Heart right ventricle (tissue), 16 donors: ENCODE measurements around the gene ING2. TPM values are rescaled to one million over a fixed set of nuclear protein-coding genes. Genes with fewer than 3 reads are reported as not detected.

Experiments
- ATAC-seq, 8 donors: fragments of 200-7000 bp; cut with Tn5 transposase; one replicate each; pipeline ENCODE4 v1.9.1; 2020; ENCODE audit warnings: mild to moderate bottlenecking in 8 of 8, moderate library complexity in 8 of 8, moderate number of reproducible peaks in 1 of 8
- DNase-seq, 2 donors: peaks; one replicate each; pipeline ENCODE4 v3.0.0-alpha.2; 2020
- H3K27ac ChIP-seq, 10 donors: fragments of 200-600 bp; sonication (generic) in 2 of 10; one replicate each; pipeline versions ENCODE4 v1.5.0 to v1.8.0; 2020 to 2022; ENCODE audit warnings: mild to moderate bottlenecking in 3 of 10
- H3K27me3 ChIP-seq, 7 donors: fragments of 200-600 bp; one replicate each; pipeline ENCODE4 v1.8.0; 2021 to 2022; ENCODE audit warnings: mild to moderate bottlenecking in 2 of 7
- H3K36me3 ChIP-seq, 9 donors: fragments of 200-600 bp; sonication (generic) in 1 of 9; one replicate each; pipeline versions ENCODE4 v1.5.0 to v1.8.0; 2020 to 2022; ENCODE audit warnings: mild to moderate bottlenecking in 2 of 9
- H3K4me1 ChIP-seq, 9 donors: fragments of 200-600 bp; sonication (generic) in 1 of 9; one replicate each; pipeline versions ENCODE4 v1.5.0 to v1.8.0; 2020 to 2022; ENCODE audit warnings: mild to moderate bottlenecking in 4 of 9
- H3K4me3 ChIP-seq, 10 donors: fragments of 200-600 bp; sonication (generic) in 2 of 10; one replicate each; pipeline versions ENCODE4 v1.5.0 to v1.8.0; 2020 to 2022; ENCODE audit warnings: mild to moderate bottlenecking in 7 of 10, moderate library complexity in 2 of 10
- H3K9me3 ChIP-seq, 11 donors: fragments of 200-600 bp in 10 of 11; sonication (generic) in 2 of 11; one replicate each; pipeline versions ENCODE4 v1.5.0 to v1.8.0; 2013 to 2022; ENCODE audit warnings: mild to moderate bottlenecking in 2 of 11, control low read depth in 1 of 11, moderate library complexity in 1 of 11
- CTCF ChIP-seq, 9 donors: fragments of 200-600 bp; sonication (generic) in 2 of 9; IDR thresholded peaks; one replicate each; pipeline versions ENCODE4 v1.5.0 to v1.8.0; 2021 to 2022; ENCODE audit warnings: antibody characterized with exemption in 9 of 9, mild to moderate bottlenecking in 5 of 9, moderate library complexity in 1 of 9
- WGBS, 2 donors: extraction: QIAGEN DNeasy Blood & Tissue Kit; methylation state at CpG; one replicate each; pipeline ENCODE4 v1.1.7; 2013; ENCODE audit warnings: inconsistent platforms in 1 of 2; 5-methylcytosine and 5-hydroxymethylcytosine counted together
- intact Hi-C, 10 donors: fragments of 100-400 bp; cut with DNase I; formaldehyde crosslinking; loops; one replicate each; pipeline versions ENCODE4 v1.11.1 to v1.14.2; 2022
- polyA plus RNA-seq, 2 donors: library from polyadenylated mRNA; stranded (reverse); fragments of 200-250 nt; gene quantifications; one replicate each; pipeline ENCODE4 v1.2.3, GENCODE V29; 2013
- total RNA-seq, 10 donors: library from RNA; stranded (reverse); fragmentation: NEBNext Ultra II Directional in 3 of 10; extraction: Animal tissue kit (Norgen Biotek cat#: 25700) in 3 of 10; gene quantifications; one replicate each; pipeline versions ENCODE4 v1.2.1 to v1.2.4, GENCODE V29; 2021 to 2023
- donor health status: Arrhythmogenic right ventricular cardiomyopathy.
- donor health status: ischemic (EF 13 %, LVEDD 7.1; RV severe dilation, severe dysfunction).
- donor health status: healthy with polysubstance abuse.
- donor health status: DM: no; HTN: yes; CAD: no.
- donor health status: DM: no; HTN: no; CAD: no.
- donor health status: ischemic (EF 25% LVEDD 6.9; RV normal size, moderate dysfunction).
- donor health status: ischemic (EF 25% LVEDD 5.7; RV mildly dilated, moderate dysfunction).
- donor health status: healthy.
- donor health status: DM: yes; HTN: yes; CAD: no.
- donor health status: Ischemic cardiomyopathy.
- donor health status: ischemic (EF 35%, LVEDD 5.7; RV mildly dilated, moderate dysfunction).
- donor health status: nonischemic (EF 11% LVEDD 7.7; RV severe dilation, severe dysfunction).
- donor health status: DM: yes; HTN: yes; CAD: no.
- donor health status: PGD.
- donor health status: ischemic (EF 29% LVEDD 5.4; RV normal size, mild dysfunction).
- donor health status: nonischemic (EF 23%, LVEDD 6.1; RV moderate dilation, normal function).

ING2 gene
- total and polyA plus RNA-seq, 12 donors = 1.7 to 8.6 (median 5.2) TPM

DNA sequence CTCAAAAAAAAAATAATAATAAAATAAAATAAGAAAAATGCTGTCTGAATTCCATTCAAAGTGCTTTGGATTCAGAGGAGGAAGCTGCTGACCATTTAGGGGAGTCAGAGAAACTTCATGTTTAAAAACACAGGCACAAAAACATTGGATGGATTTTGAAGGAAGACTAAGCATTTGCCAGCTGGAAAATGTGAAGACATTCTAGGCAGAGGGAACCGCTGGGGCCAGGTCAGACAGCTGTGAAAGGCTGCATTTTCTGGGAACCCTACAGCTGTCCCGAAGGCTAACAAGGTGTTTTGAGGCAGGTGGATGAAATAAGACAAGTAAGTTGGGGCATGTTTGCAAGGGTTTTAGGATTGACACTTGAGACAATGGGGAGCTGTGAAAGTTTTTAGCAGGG is 38.6 kb downstream of the ING2 start:
- DNase-seq (no peak), ATAC-seq (no peak)
- Histone ChIP-seq H3K9me3 (peaks cover 0 to 15% (median 0%) of the 10 kb centered on the region in 11 donors), H3K4me3 (no peak overlapping the region), H3K36me3 (no peaks in the 10 kb centered on the region), H3K27ac (no peak overlapping the region), H3K4me1 (no peaks in the 10 kb centered on the region), H3K27me3 (peaks cover 0 to 20% (median 8%) of the 10 kb centered on the region in 7 donors)
- no peak for TF ChIP-seq CTCF (IDR thresholded peaks at IDR 0.05)
- intact Hi-C loops = no loop called here
- WGBS, 2 donors = 71 to 81% methylated on average over 2 of the region's 2 CpGs

GRCh38 chr4:183544109-183544508 is 39.3 kb downstream of the ING2 start:
- Histone ChIP-seq H3K27me3 (peaks cover 0 to 20% (median 2%) of the 10 kb centered on the region in 7 donors), H3K27ac (no peak overlapping the region), H3K9me3 (peaks cover 0 to 15% (median 0%) of the 10 kb centered on the region in 11 donors), H3K4me3 (no peak overlapping the region), H3K4me1 (no peaks in the 10 kb centered on the region), H3K36me3 (no peaks in the 10 kb centered on the region)
- no peak for DNase-seq
- WGBS, 2 donors = 76 to 84% methylated on average over 5 of the region's 5 CpGs
- ATAC-seq = no peak
- no peak for TF ChIP-seq CTCF (IDR thresholded peaks at IDR 0.05)
- intact Hi-C loops = no loop called here

DNA sequence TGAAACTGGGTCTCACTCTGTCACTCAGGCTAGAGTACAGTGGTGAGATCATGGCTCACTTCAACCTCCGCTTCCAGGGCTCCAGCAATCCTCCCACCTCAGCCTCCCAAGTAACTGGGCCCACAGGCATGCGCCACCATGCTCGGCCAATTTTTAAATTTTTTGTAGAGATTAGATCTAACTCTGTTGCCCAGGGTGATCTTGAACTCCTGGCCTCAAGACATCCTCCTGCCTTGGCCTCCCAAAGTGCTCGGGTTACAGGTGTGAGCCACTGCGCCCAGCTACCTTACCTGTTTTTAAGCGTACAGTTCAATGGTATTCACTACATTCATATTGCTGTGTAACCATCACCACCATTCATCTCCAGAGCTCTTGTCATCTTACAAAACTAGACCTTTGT is 41.5 kb downstream of the ING2 start:
- no peak for TF ChIP-seq CTCF (IDR thresholded peaks at IDR 0.05)
- intact Hi-C loops = no loop called here
- peaks cover 0 to 15% (median 0%) of the 10 kb centered on the region in 11 donors for H3K9me3 ChIP-seq
- H3K4me1 ChIP-seq = no peaks in the 10 kb centered on the region
- H3K36me3 ChIP-seq = no peaks in the 10 kb centered on the region
- H3K27ac ChIP-seq = no peak overlapping the region
- H3K27me3 ChIP-seq = peaks cover 0 to 24% (median 5%) of the 10 kb centered on the region in 7 donors
- DNase-seq (no peak), ATAC-seq (no peak)
- no peak overlapping the region for H3K4me3 ChIP-seq
- 91 to 93% methylated on average over 6 of the region's 6 CpGs for WGBS, 2 donors

- intact Hi-C loops = no loop called here
Observed at GRCh38 chr4:183548306-183548705, 43.4 kb downstream of the ING2 start.

More at GRCh38 chr4:183548306-183548705, 43.4 kb downstream of the ING2 start:
- no peak for TF ChIP-seq CTCF (IDR thresholded peaks at IDR 0.05)
- H3K4me1 ChIP-seq = no peaks in the 10 kb centered on the region
- DNase-seq = no peak
- peaks cover 0 to 24% (median 5%) of the 10 kb centered on the region in 7 donors for H3K27me3 ChIP-seq
- no peak overlapping the region for H3K4me3 ChIP-seq
- WGBS, 2 donors = 68 to 81% methylated on average over 3 of the region's 3 CpGs
- no peak for ATAC-seq
- H3K9me3 ChIP-seq = peaks cover 0 to 15% (median 0%) of the 10 kb centered on the region in 11 donors
- H3K27ac ChIP-seq = no peak overlapping the region
- no peaks in the 10 kb centered on the region for H3K36me3 ChIP-seq
